Prostate gland (tissue), 2 donors: ENCODE measurements around the gene SLC35D1. TPM values are rescaled to one million over a fixed set of nuclear protein-coding genes. Genes with fewer than 3 reads are reported as not detected.
A peak's percentile ranks its signal among the peaks of the same experiment; 100 is the strongest.

ENCODE experiments used
- DNase-seq: peaks from one replicate; pipeline ENCODE4 v3.0.0-alpha.2; 2019; ENCODE audit warnings: low spot score
- H3K27ac ChIP-seq, 2 donors: fragments of 200-600 bp; sonication (generic); 2 replicates each; pipeline ENCODE4 v1.5.1; 2017 to 2019
- H3K27me3 ChIP-seq: fragments of 200-600 bp; sonication (generic); replicated peaks from 2 replicates; pipeline ENCODE4 v1.5.1; 2019; ENCODE audit not compliant: insufficient read depth
- H3K36me3 ChIP-seq, 2 donors: fragments of 200-600 bp; sonication (generic); 1 replicate in 1 of 2; 2 replicates in 1 of 2; pipeline versions ENCODE4 v1.5.1 to v1.8.1; 2017 to 2019
- H3K4me1 ChIP-seq: fragments of 200-600 bp; sonication (generic); replicated peaks from 2 replicates; pipeline ENCODE4 v1.5.1; 2019
- H3K4me3 ChIP-seq, 2 donors: fragments of 200-600 bp; sonication (generic); 2 replicates each; pipeline ENCODE4 v1.5.1; 2017 to 2019
- H3K9me3 ChIP-seq: fragments of 200-600 bp; sonication (generic); 2 replicates; pipeline ENCODE4 v1.5.1; 2017
- CTCF ChIP-seq, 4 experiments: fragments of 200-600 bp in 2 of 4; fragments of 450-650 bp in 2 of 4; sonication (generic) in 2 of 4; IDR thresholded peaks; 1 replicate in 3 of 4; 2 replicates in 1 of 4; pipeline ENCODE4 v1.5.1; 2016 to 2019; ENCODE audit warnings: antibody characterized with exemption in 4 of 4, mild to moderate bottlenecking in 2 of 4, moderate library complexity in 2 of 4
- POLR2A ChIP-seq: fragments of 450-650 bp; IDR thresholded peaks from one replicate; pipeline ENCODE4 v1.6.1; 2016; ENCODE audit warnings: antibody characterized with exemption, mild to moderate bottlenecking
- POLR2AphosphoS5 ChIP-seq: sonication (generic); formaldehyde crosslinking; IDR thresholded peaks from one replicate; pipeline ENCODE4 v1.6.1; 2017; ENCODE audit warnings: antibody characterized with exemption
- WGBS: methylation state at CpG from one replicate; pipeline ENCODE4 v1.1.5; 2018; 5-methylcytosine and 5-hydroxymethylcytosine counted together
- intact Hi-C: fragments of 100-400 bp; cut with DNase I; formaldehyde crosslinking; loops from one replicate; pipeline ENCODE4 v1.14.2; 2022
- total RNA-seq, 2 donors: library from RNA; depleted of rRNA; stranded (reverse); fragments of >200 nt; gene quantifications; one replicate each; pipeline ENCODE4 v1.1.0, GENCODE V29; 2016

The SLC35D1 gene
- 10 to 100 TPM; 13.0 to 13.2 TPM for total RNA-seq

GRCh38 chr1:67053785-67054772 lies at the start of gene SLC35D1:
TSS of gene SLC35D1 (minus strand) at chr1:67054148. CDS start at chr1:67054013, 135 bp downstream.
- DNase-seq: peak; percentile 64
- WGBS: under 1% methylated on average over 73 of the region's 73 CpGs
- intact Hi-C loops: loop anchor here (5.0 to 10.0 kb wide), 2 partner anchors 91 to 122 kb away; no protein-coding TSS in a partner anchor

GRCh38 chr1:67103548-67103947 lies 49.6 kb upstream of the SLC35D1 start:
- H3K36me3 ChIP-seq: no peaks in the 10 kb centered on the region
- intact Hi-C loops: no loop called here
- no peak overlapping the region for H3K27ac ChIP-seq
- DNase-seq: no peak
- WGBS: 89% methylated on average over 1 of the region's 1 CpG
- H3K9me3 ChIP-seq: no peaks in the 10 kb centered on the region
- TF ChIP-seq CTCF (IDR thresholded peaks at IDR 0.05): no peak
- no peak for TF ChIP-seq POLR2A
- TF ChIP-seq POLR2AphosphoS5: no peak
- H3K27me3 ChIP-seq: no peaks in the 10 kb centered on the region
- no peak overlapping the region for H3K4me3 ChIP-seq
- H3K4me1 ChIP-seq: no peaks in the 10 kb centered on the region

More at GRCh38 chr1:67053785-67054772, at the start of gene SLC35D1:
- H3K4me1 ChIP-seq: no peaks in the 10 kb centered on the region
- no peak for TF ChIP-seq POLR2A
- peak; percentile 54 for TF ChIP-seq POLR2AphosphoS5
- TF ChIP-seq CTCF (IDR thresholded peaks at IDR 0.05): no peak
- no peaks in the 10 kb centered on the region for H3K9me3 ChIP-seq
- peak within 1 kb of the TSS; percentile 57 to 89 for H3K4me3 ChIP-seq
- no peaks in the 10 kb centered on the region for H3K27me3 ChIP-seq
- H3K27ac ChIP-seq: peak within 1 kb of the TSS; percentile 91 to 95
- H3K36me3 ChIP-seq: no peaks in the 10 kb centered on the region

- no peak overlapping the region for H3K4me3 ChIP-seq
- 30% methylated on average over 3 of the region's 3 CpGs for WGBS
- H3K36me3 ChIP-seq: no peaks in the 10 kb centered on the region
- H3K9me3 ChIP-seq: no peaks in the 10 kb centered on the region
- H3K27me3 ChIP-seq: no peaks in the 10 kb centered on the region
- no peak for DNase-seq
- no peak overlapping the region for H3K27ac ChIP-seq
- H3K4me1 ChIP-seq: no peaks in the 10 kb centered on the region
- no peak for TF ChIP-seq CTCF (IDR thresholded peaks at IDR 0.05)
- TF ChIP-seq POLR2A: no peak
- no peak for TF ChIP-seq POLR2AphosphoS5
- intact Hi-C loops: no loop called here
Measured at GRCh38 chr1:67100833-67101232, 46.9 kb upstream of the SLC35D1 start.

- no peaks in the 10 kb centered on the region for H3K27me3 ChIP-seq
- no peak for TF ChIP-seq CTCF (IDR thresholded peaks at IDR 0.05)
- no peak for TF ChIP-seq POLR2A
- no peak for TF ChIP-seq POLR2AphosphoS5
- no peaks in the 10 kb centered on the region for H3K36me3 ChIP-seq
- H3K4me3 ChIP-seq: no peak overlapping the region
- no peaks in the 10 kb centered on the region for H3K4me1 ChIP-seq
- DNase-seq: no peak
- no peaks in the 10 kb centered on the region for H3K9me3 ChIP-seq
- no peak overlapping the region for H3K27ac ChIP-seq
- intact Hi-C loops: no loop called here
Measured at GRCh38 chr1:67097305-67097704, 43.4 kb upstream of the SLC35D1 start.

GRCh38 chr1:67094191-67094590 lies 40.2 kb upstream of the SLC35D1 start:
- no peaks in the 10 kb centered on the region for H3K36me3 ChIP-seq
- 88% methylated on average over 2 of the region's 2 CpGs for WGBS
- H3K27ac ChIP-seq: no peak overlapping the region
- no peak for TF ChIP-seq CTCF (IDR thresholded peaks at IDR 0.05)
- TF ChIP-seq POLR2A: no peak
- TF ChIP-seq POLR2AphosphoS5: no peak
- intact Hi-C loops: no loop called here
- H3K4me1 ChIP-seq: no peaks in the 10 kb centered on the region
- no peaks in the 10 kb centered on the region for H3K9me3 ChIP-seq
- no peaks in the 10 kb centered on the region for H3K27me3 ChIP-seq
- DNase-seq: no peak
- no peak overlapping the region for H3K4me3 ChIP-seq
